ENCODE results near the gene MAGEB3. TPM values are rescaled to one million over a fixed set of nuclear protein-coding genes. Genes with fewer than 3 reads are reported as not detected.

Gene MAGEB3
- total and polyA plus RNA-seq, 4 experiments from 2014 or later, result not detected

- CTCF ChIA-PET (ENCODE audit: partially characterized antibody), result no interaction called here
- no peak overlapping the region for H3K4me3 Mint-ChIP-seq
- H3K4me3 ChIP-seq (ENCODE audit: low read length in 2 of 2), result no peak overlapping the region
- H3K9me3 ChIP-seq (ENCODE audit: control insufficient read depth in 1 of 2, low read length in 2 of 2), result no peaks in the 10 kb centered on the region
- H3K9me3 Mint-ChIP-seq, result no peaks in the 10 kb centered on the region
- H3K4me1 ChIP-seq (ENCODE audit: insufficient read depth, low read length), result peaks cover 3% of the 10 kb centered on the region
- H3K27ac Mint-ChIP-seq, result no peak overlapping the region
- intact Hi-C loops (cut with micrococcal nuclease), result no loop called here
- peaks cover 0 to 2% of the 10 kb centered on the region in 2 donors for H3K27me3 Mint-ChIP-seq
- H3K4me1 Mint-ChIP-seq, result peaks cover 0 to 5% (median 0%) of the 10 kb centered on the region in 4 donors
- DNase-seq, result no peak
- H3K27me3 ChIP-seq (ENCODE audit: insufficient read depth, low read length), result no peaks in the 10 kb centered on the region
- H3K36me3 Mint-ChIP-seq, result no peaks in the 10 kb centered on the region
- no peak overlapping the region for H3K27ac ChIP-seq (ENCODE audit: low read depth, low read length)
- H3K36me3 ChIP-seq (ENCODE audit: insufficient read depth, low read length), result no peaks in the 10 kb centered on the region
- POLR2A ChIA-PET (ENCODE audit: partially characterized antibody), result no interaction called here
Measured at GRCh38 chrX:30275498-30275897, 45.0 kb downstream of the MAGEB3 start.

- ChIA-PET POLR2A (ENCODE audit: partially characterized antibody) (no interaction called here), CTCF (ENCODE audit: partially characterized antibody) (no interaction called here)
- no peaks in the 10 kb centered on the region for H3K36me3 Mint-ChIP-seq
- no peaks in the 10 kb centered on the region for H3K9me3 ChIP-seq (ENCODE audit: control insufficient read depth in 1 of 2, low read length in 2 of 2)
- peaks cover 0 to 5% (median 0%) of the 10 kb centered on the region in 8 donors for H3K9me3 Mint-ChIP-seq
- H3K4me3 Mint-ChIP-seq, result no peak overlapping the region
- H3K36me3 ChIP-seq (ENCODE audit: insufficient read depth, low read length), result no peaks in the 10 kb centered on the region
- H3K4me1 ChIP-seq (ENCODE audit: insufficient read depth, low read length), result peaks cover 3% of the 10 kb centered on the region
- no peak for DNase-seq
- intact Hi-C loops (cut with micrococcal nuclease), result no loop called here
- no peaks in the 10 kb centered on the region for H3K27me3 ChIP-seq (ENCODE audit: insufficient read depth, low read length)
- no peak overlapping the region for H3K27ac Mint-ChIP-seq
- no peaks in the 10 kb centered on the region for H3K27me3 Mint-ChIP-seq
- H3K27ac ChIP-seq (ENCODE audit: low read depth, low read length), result no peak overlapping the region
- no peak overlapping the region for H3K4me3 ChIP-seq (ENCODE audit: low read length in 2 of 2)
- H3K4me1 Mint-ChIP-seq, result peaks cover 0 to 5% (median 0%) of the 10 kb centered on the region in 4 donors
Measured at GRCh38 chrX:30278365-30278764, 47.9 kb downstream of the MAGEB3 start.

- intact Hi-C loops (cut with micrococcal nuclease), result no loop called here
- H3K27me3 Mint-ChIP-seq, result no peaks in the 10 kb centered on the region
- ChIA-PET POLR2A (ENCODE audit: partially characterized antibody) (no interaction called here), CTCF (ENCODE audit: partially characterized antibody) (no interaction called here)
- peak in 3 of 5 donors; percentile 5 to 14 (median 10) for DNase-seq
- peak overlapping the region in 1 of 7 donors; percentile 16 for H3K27ac Mint-ChIP-seq
- H3K4me1 ChIP-seq (ENCODE audit: insufficient read depth, low read length), result peaks cover 3% of the 10 kb centered on the region
- H3K36me3 ChIP-seq (ENCODE audit: insufficient read depth, low read length), result no peaks in the 10 kb centered on the region
- no peaks in the 10 kb centered on the region for H3K27me3 ChIP-seq (ENCODE audit: insufficient read depth, low read length)
- H3K4me3 ChIP-seq (ENCODE audit: low read length in 2 of 2), result no peak overlapping the region
- H3K36me3 Mint-ChIP-seq, result no peaks in the 10 kb centered on the region
- peaks cover 0 to 5% (median 0%) of the 10 kb centered on the region in 8 donors for H3K9me3 Mint-ChIP-seq
- peaks cover 0 to 5% (median 0%) of the 10 kb centered on the region in 4 donors for H3K4me1 Mint-ChIP-seq
- no peak overlapping the region for H3K27ac ChIP-seq (ENCODE audit: low read depth, low read length)
- no peaks in the 10 kb centered on the region for H3K9me3 ChIP-seq (ENCODE audit: control insufficient read depth in 1 of 2, low read length in 2 of 2)
- no peak overlapping the region for H3K4me3 Mint-ChIP-seq
Measured at GRCh38 chrX:30280428-30280827, 50.0 kb downstream of the MAGEB3 start.

GRCh38 chrX:30282527-30282926, 52.1 kb downstream of the MAGEB3 start:
- no peaks in the 10 kb centered on the region for H3K9me3 ChIP-seq (ENCODE audit: control insufficient read depth in 1 of 2, low read length in 2 of 2)
- peaks cover 3% of the 10 kb centered on the region for H3K4me1 ChIP-seq (ENCODE audit: insufficient read depth, low read length)
- intact Hi-C loops (cut with micrococcal nuclease), result no loop called here
- H3K4me1 Mint-ChIP-seq, result peaks cover 0 to 5% (median 0%) of the 10 kb centered on the region in 4 donors
- no peak overlapping the region for H3K27ac ChIP-seq (ENCODE audit: low read depth, low read length)
- H3K27ac Mint-ChIP-seq, result no peak overlapping the region
- no peaks in the 10 kb centered on the region for H3K36me3 Mint-ChIP-seq
- H3K4me3 Mint-ChIP-seq, result no peak overlapping the region
- no peak overlapping the region for H3K4me3 ChIP-seq (ENCODE audit: low read length in 2 of 2)
- H3K36me3 ChIP-seq (ENCODE audit: insufficient read depth, low read length), result no peaks in the 10 kb centered on the region
- H3K9me3 Mint-ChIP-seq, result peaks cover 0 to 5% (median 0%) of the 10 kb centered on the region in 8 donors
- CTCF ChIA-PET (ENCODE audit: partially characterized antibody), result no interaction called here
- H3K27me3 ChIP-seq (ENCODE audit: insufficient read depth, low read length), result no peaks in the 10 kb centered on the region
- no peaks in the 10 kb centered on the region for H3K27me3 Mint-ChIP-seq
- DNase-seq, result no peak
- POLR2A ChIA-PET (ENCODE audit: partially characterized antibody), result no interaction called here

- Histone ChIP-seq H3K9me3 (ENCODE audit: control insufficient read depth in 1 of 2, low read length in 2 of 2) (no peaks in the 10 kb centered on the region), H3K4me1 (ENCODE audit: insufficient read depth, low read length) (peaks cover 3% of the 10 kb centered on the region), H3K4me3 (ENCODE audit: low read length in 2 of 2) (no peak overlapping the region), H3K27ac (ENCODE audit: low read depth, low read length) (no peak overlapping the region), H3K36me3 (ENCODE audit: insufficient read depth, low read length) (no peaks in the 10 kb centered on the region), H3K27me3 (ENCODE audit: insufficient read depth, low read length) (no peaks in the 10 kb centered on the region)
- H3K36me3 Mint-ChIP-seq, result no peaks in the 10 kb centered on the region
- POLR2A ChIA-PET (ENCODE audit: partially characterized antibody), result no interaction called here
- no peak for DNase-seq
- no peaks in the 10 kb centered on the region for H3K27me3 Mint-ChIP-seq
- H3K4me3 Mint-ChIP-seq, result no peak overlapping the region
- H3K4me1 Mint-ChIP-seq, result peaks cover 0 to 5% (median 0%) of the 10 kb centered on the region in 4 donors
- CTCF ChIA-PET (ENCODE audit: partially characterized antibody), result no interaction called here
- intact Hi-C loops (cut with micrococcal nuclease), result no loop called here
- peak overlapping the region in 1 of 7 donors; percentile 47 for H3K27ac Mint-ChIP-seq
- H3K9me3 Mint-ChIP-seq, result peaks cover 0 to 5% (median 0%) of the 10 kb centered on the region in 8 donors
Measured at GRCh38 chrX:30283456-30284200, 53.2 kb downstream of the MAGEB3 start.

Other genes starting within 250 kb of the MAGEB3 start
- not detected for gene MAGEB2, start 15.1 kb upstream of the MAGEB3 start, total RNA-seq
- gene MAGEB2, start 15.1 kb upstream of the MAGEB3 start, polyA plus RNA-seq, result not detected
- gene MAGEB4, start 11.3 kb downstream of the MAGEB3 start, total RNA-seq, result not detected
- gene MAGEB4, start 11.3 kb downstream of the MAGEB3 start, polyA plus RNA-seq, result not detected
- gene MAGEB1, start 16.5 kb downstream of the MAGEB3 start, total RNA-seq, result not detected
- gene MAGEB1, start 16.5 kb downstream of the MAGEB3 start, polyA plus RNA-seq, result not detected
- gene NR0B1, start 78.7 kb downstream of the MAGEB3 start, total RNA-seq, result not detected
- not detected for gene NR0B1, start 78.7 kb downstream of the MAGEB3 start, polyA plus RNA-seq

Data from CD4-positive, alpha-beta memory T cell (primary cell).